Testis (tissue), 2 donors: ENCODE data around the gene PDGFC.

Experiments
- POLR2A ChIP-seq: fragments of 450-650 bp; IDR thresholded peaks from one replicate; pipeline ENCODE4 v1.6.1; 2017; ENCODE audit warnings: antibody characterized with exemption, mild to moderate bottlenecking, moderate library complexity
- TF ChIP-seq, protein P1 (sequence below), 3 experiments: fragments of 450-650 bp in 2 of 3; fragments of 200-600 bp in 1 of 3; sonication (generic) in 1 of 3; IDR thresholded peaks; one replicate each; pipeline ENCODE4 v1.5.1; 2016 to 2019; ENCODE audit warnings: antibody characterized with exemption in 3 of 3, mild to moderate bottlenecking in 2 of 3, moderate library complexity in 1 of 3

GRCh38 chr4:156779774-156780173, 191.8 kb downstream of the PDGFC start:
- TF ChIP-seq, protein P1, sequence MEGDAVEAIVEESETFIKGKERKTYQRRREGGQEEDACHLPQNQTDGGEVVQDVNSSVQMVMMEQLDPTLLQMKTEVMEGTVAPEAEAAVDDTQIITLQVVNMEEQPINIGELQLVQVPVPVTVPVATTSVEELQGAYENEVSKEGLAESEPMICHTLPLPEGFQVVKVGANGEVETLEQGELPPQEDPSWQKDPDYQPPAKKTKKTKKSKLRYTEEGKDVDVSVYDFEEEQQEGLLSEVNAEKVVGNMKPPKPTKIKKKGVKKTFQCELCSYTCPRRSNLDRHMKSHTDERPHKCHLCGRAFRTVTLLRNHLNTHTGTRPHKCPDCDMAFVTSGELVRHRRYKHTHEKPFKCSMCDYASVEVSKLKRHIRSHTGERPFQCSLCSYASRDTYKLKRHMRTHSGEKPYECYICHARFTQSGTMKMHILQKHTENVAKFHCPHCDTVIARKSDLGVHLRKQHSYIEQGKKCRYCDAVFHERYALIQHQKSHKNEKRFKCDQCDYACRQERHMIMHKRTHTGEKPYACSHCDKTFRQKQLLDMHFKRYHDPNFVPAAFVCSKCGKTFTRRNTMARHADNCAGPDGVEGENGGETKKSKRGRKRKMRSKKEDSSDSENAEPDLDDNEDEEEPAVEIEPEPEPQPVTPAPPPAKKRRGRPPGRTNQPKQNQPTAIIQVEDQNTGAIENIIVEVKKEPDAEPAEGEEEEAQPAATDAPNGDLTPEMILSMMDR (IDR thresholded peaks at IDR 0.05): no peak
- TF ChIP-seq POLR2A: no peak
